Measurements from ENCODE around the gene HBQ1. TPM values are rescaled to one million over a fixed set of nuclear protein-coding genes. Genes with fewer than 3 reads are reported as not detected.

Gene HBQ1
- total RNA-seq, 1 experiment from 2014 or later = 3.5 TPM

DNA sequence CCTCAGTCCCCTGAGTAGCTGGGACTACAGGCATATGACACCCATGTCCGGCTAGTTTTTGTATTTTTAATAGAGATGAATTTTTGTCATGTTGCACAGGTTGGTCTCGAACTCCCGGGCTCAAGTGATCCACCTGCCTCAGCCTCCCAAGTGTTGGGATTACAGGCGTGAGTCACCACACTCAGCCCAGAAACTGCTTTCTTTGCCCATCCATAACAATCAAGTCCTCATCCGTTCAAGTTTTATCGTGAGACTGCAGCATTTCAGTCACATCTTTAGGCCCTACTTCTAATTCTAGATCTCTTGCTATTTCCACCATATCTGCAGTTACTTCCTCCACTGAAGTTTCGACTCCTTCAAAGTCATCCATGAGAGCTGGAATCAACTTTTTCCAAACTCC is 48.1 kb upstream of the HBQ1 start:
- Mint-ChIP-seq H3K4me1 (peaks cover 0 to 2% of the 10 kb centered on the region in 2 experiments; a peak in 1 of 4 replicates), H3K36me3 (ENCODE audit: insufficient read depth in 1 of 3, low read depth in 3 of 3) (0 out of 7 replicates have a peak, but pooled peaks cover 0 to 2% (median 0%) of the 10 kb centered on the region in 3 experiments), H3K4me3 (no peak overlapping the region; a peak in 1 of 5 replicates), H3K27me3 (ENCODE audit: low read depth) (no peaks in the 10 kb centered on the region), H3K27ac (no peak overlapping the region; a peak in 2 of 7 replicates), H3K9me3 (no peaks in the 10 kb centered on the region)
- Histone ChIP-seq H3K18ac (ENCODE audit: insufficient read length, low read depth, low read length) (no peak overlapping the region), H4K5ac (ENCODE audit: insufficient read length, low read depth, low read length) (no peak overlapping the region), H3K56ac (ENCODE audit: insufficient read length, low read depth, low read length) (no peak overlapping the region), H3K9me3 (ENCODE audit: control insufficient read depth, low read depth, low read length) (no peaks in the 10 kb centered on the region), H4K91ac (ENCODE audit: insufficient read length, low read depth, low read length) (no peak overlapping the region), H3K23ac (ENCODE audit: insufficient read length, low read depth, low read length) (no peak overlapping the region), H3K79me2 (ENCODE audit: insufficient read depth, low read length) (no peaks in the 10 kb centered on the region), H2BK120ac (ENCODE audit: low read depth, low read length, poor library complexity, severe bottlenecking) (no peak overlapping the region), H3K27ac (ENCODE audit: insufficient read length, low read depth, low read length) (no peak overlapping the region), H4K8ac (replicated peaks; ENCODE audit: insufficient read length, low read depth, low read length) (no peak overlapping the region), H3K14ac (ENCODE audit: insufficient read depth, low read length) (no peak overlapping the region), H3K4ac (ENCODE audit: low read depth, low read length) (no peak overlapping the region), H3T11ph (ENCODE audit: low read length) (no peak overlapping the region), H2BK5ac (ENCODE audit: insufficient read length, low read length) (no peak overlapping the region), H3K79me1 (ENCODE audit: insufficient read depth, low read depth, low read length, poor library complexity, severe bottlenecking) (peaks cover 4% of the 10 kb centered on the region), H2AFZ (ENCODE audit: low read length) (no peak overlapping the region), H2AK5ac (ENCODE audit: insufficient read length, low read length) (no peak overlapping the region), H2BK20ac (ENCODE audit: low read depth, low read length, poor library complexity, severe bottlenecking) (no peak overlapping the region), H3K27me3 (ENCODE audit: insufficient read depth, low read length) (no peaks in the 10 kb centered on the region), H3K4me1 (ENCODE audit: insufficient read depth, low read length) (no peaks in the 10 kb centered on the region), H3K4me2 (ENCODE audit: insufficient read depth, insufficient read length, low read length) (no peak overlapping the region), H3K9ac (ENCODE audit: extremely low read depth, insufficient read length, low read length) (no peak overlapping the region), H3K23me2 (ENCODE audit: insufficient read length, low read depth, low read length, poor library complexity, severe bottlenecking) (no peaks in the 10 kb centered on the region), H2BK12ac (ENCODE audit: insufficient read length, low read depth, low read length) (no peak overlapping the region), H2BK15ac (ENCODE audit: low read depth, low read length) (no peak overlapping the region), H4K20me1 (ENCODE audit: control insufficient read depth, insufficient read depth, insufficient read length) (no peaks in the 10 kb centered on the region)
- TF ChIP-seq, protein P1, sequence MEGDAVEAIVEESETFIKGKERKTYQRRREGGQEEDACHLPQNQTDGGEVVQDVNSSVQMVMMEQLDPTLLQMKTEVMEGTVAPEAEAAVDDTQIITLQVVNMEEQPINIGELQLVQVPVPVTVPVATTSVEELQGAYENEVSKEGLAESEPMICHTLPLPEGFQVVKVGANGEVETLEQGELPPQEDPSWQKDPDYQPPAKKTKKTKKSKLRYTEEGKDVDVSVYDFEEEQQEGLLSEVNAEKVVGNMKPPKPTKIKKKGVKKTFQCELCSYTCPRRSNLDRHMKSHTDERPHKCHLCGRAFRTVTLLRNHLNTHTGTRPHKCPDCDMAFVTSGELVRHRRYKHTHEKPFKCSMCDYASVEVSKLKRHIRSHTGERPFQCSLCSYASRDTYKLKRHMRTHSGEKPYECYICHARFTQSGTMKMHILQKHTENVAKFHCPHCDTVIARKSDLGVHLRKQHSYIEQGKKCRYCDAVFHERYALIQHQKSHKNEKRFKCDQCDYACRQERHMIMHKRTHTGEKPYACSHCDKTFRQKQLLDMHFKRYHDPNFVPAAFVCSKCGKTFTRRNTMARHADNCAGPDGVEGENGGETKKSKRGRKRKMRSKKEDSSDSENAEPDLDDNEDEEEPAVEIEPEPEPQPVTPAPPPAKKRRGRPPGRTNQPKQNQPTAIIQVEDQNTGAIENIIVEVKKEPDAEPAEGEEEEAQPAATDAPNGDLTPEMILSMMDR (conservative IDR thresholded peaks at IDR 0.05) = no peak
- DNase-seq = no peak
- WGBS (ENCODE audit: extremely low coverage, insufficient read length, low lambda C conversion rate) = no CpG with 5 or more reads among the region's 7 CpGs
